ENCODE data around the gene C1orf105.

C1orf105 gene

GRCh38 chr1:172401477-172401876 lies 19.0 kb upstream of the C1orf105 start:
- no peak overlapping the region for H3K27ac ChIP-seq
- TF ChIP-seq ZFX (IDR thresholded peaks at IDR 0.05) (no peak), CTCF (conservative IDR thresholded peaks at IDR 0.05) (no peak)

GRCh38 chr1:172401892-172402291 lies 18.6 kb upstream of the C1orf105 start:
- TF ChIP-seq CTCF (conservative IDR thresholded peaks at IDR 0.05) (peak; percentile 35), ZFX (IDR thresholded peaks at IDR 0.05) (no peak)
- H3K27ac ChIP-seq, result no peak overlapping the region

- TF ChIP-seq CTCF (conservative IDR thresholded peaks at IDR 0.05), result no peak
- no peak for TF ChIP-seq ZFX (IDR thresholded peaks at IDR 0.05)
These were observed 17.5 kb upstream of the C1orf105 start for GRCh38 chr1:172402878-172403569.

GRCh38 chr1:172404121-172404520 lies 16.4 kb upstream of the C1orf105 start:
- H3K27ac ChIP-seq, result no peak overlapping the region
- TF ChIP-seq CTCF (conservative IDR thresholded peaks at IDR 0.05) (no peak), ZFX (IDR thresholded peaks at IDR 0.05) (no peak)

More at GRCh38 chr1:172402878-172403569, 17.5 kb upstream of the C1orf105 start:
- H3K27ac ChIP-seq, result no peak overlapping the region

GRCh38 chr1:172405912-172406311 lies 14.6 kb upstream of the C1orf105 start:
- no peak overlapping the region for H3K27ac ChIP-seq
- TF ChIP-seq CTCF (conservative IDR thresholded peaks at IDR 0.05) (no peak), ZFX (IDR thresholded peaks at IDR 0.05) (no peak)

- TF ChIP-seq CTCF (conservative IDR thresholded peaks at IDR 0.05) (no peak), ZFX (IDR thresholded peaks at IDR 0.05) (no peak)
These were observed 13.5 kb upstream of the C1orf105 start for GRCh38 chr1:172406968-172407367.

GRCh38 chr1:172408958-172409357 lies 11.5 kb upstream of the C1orf105 start:
- H3K27ac ChIP-seq, result no peak overlapping the region
- no peak for TF ChIP-seq CTCF (conservative IDR thresholded peaks at IDR 0.05)
- TF ChIP-seq ZFX (IDR thresholded peaks at IDR 0.05), result no peak

More at GRCh38 chr1:172406968-172407367, 13.5 kb upstream of the C1orf105 start:
- no peak overlapping the region for H3K27ac ChIP-seq
